NCI-H2171 (cell line): ENCODE results near the gene TRIM74.
"Not testable (repeated sequence)": the region's sequence is repeated elsewhere in the genome, so short reads cannot be mapped to it uniquely, and the experiment has no call there.

Source experiments
- DNase-seq: peaks from one replicate; lab custom pipeline; 2025; lab: John Stamatoyannopoulos, UW

Gene TRIM74

DNA sequence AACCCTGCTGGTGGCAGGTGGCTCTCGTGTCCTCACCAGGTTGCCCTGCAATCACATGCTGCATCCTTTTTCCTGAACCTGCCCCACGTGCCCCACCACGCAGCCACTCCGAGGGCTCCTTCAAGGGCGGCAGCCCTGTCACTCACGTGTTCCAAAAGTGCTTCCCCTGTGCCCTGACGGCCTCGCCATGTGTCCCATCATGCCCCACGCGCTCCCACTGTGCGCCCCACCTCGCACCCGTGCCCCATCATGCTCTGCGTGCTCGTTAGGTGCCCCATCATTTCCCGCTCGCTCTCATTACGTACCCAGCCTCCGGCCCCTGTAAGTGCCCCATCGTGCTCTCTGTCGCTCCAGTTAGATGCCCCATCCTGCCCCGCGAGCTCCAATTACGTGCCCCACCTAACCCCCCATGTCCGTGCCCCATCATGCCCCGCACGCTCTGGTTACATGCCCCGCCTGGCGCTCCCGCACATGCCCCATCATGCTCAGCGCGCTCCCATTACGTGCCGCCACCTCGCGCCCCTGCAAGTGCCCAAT, at the start of gene TRIM74:
Gene TRIM74, minus strand, starts transcription at position 487 of the 537 bp plus-strand sequence. CDS start 3,309 bp downstream, outside the sequence.
- not testable (repeated sequence) for DNase-seq

DNA sequence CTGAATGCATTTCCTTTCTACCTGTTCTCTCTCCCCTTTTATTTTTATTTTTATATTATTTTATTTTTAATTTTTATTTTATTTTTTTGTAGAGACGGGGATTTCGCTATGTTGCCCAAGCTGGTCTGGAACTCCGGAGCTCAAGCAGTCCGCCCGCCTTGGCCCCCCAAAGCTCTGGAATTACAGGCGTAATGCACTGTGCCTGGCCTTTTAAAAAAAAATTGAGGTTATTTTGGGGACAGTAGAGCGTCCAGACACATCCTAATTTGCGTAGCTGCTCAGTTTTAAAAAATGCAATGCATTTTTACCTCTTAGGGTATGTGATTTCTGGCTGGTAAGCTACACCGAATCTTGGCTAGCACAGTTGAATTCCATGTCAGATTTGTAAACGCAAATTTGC, 37.2 kb upstream of the TRIM74 start:
- not testable (repeated sequence) for DNase-seq

DNA sequence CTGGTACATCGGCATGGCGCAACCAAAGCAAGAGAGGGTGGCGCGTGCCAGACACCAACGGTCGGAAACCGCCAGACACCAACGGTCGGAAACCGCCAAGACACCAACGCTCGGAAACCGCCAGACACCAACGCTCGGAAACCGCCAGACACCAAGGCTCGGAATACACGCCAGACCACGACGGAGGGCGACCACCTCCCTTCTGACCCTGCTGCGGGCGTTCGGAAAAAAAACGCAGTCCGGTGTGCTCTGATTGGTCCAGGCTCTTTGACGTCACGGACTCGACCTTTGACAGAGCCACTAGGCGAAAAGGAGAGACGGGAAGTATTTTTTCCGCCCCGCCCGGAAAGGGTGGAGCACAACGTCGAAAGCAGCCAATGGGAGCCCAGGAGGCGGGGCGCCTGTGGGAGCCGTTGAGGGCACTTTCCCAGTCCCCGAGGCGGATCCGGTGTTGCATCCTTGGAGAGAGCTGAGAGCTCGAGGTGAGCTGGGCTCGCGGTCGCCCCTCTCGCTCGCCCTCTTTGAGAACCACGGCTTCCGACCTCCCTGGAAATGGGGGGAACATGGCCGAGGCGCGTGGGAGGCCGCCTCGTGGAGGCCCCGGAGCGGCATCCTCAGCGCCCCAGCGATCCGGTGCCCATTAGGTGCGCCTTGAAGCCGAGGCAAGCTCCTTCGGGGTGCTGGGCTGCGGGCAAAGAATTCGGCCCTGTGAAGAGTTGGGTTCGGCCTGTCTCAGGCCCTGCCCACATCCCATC, 36.6 kb upstream of the TRIM74 start:
- DNase-seq = not testable (repeated sequence)

DNA sequence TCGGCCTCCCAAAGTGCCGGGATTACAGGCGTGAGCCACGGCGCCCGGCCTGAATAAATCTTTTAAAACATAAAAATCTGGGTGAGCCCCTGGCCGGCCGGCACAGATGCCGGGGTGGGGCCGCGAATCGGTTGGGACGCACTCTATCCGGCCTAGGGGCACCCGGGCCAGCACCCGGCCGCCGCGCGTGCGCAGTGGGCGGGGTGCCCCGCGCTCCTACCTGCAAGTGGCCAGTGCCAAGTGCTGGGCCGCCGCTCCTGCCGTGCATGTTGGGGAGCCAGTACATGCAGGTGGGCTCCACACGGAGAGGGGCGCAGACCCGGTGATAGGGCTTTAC, 36.1 kb upstream of the TRIM74 start:
- not testable (repeated sequence) for DNase-seq

DNA sequence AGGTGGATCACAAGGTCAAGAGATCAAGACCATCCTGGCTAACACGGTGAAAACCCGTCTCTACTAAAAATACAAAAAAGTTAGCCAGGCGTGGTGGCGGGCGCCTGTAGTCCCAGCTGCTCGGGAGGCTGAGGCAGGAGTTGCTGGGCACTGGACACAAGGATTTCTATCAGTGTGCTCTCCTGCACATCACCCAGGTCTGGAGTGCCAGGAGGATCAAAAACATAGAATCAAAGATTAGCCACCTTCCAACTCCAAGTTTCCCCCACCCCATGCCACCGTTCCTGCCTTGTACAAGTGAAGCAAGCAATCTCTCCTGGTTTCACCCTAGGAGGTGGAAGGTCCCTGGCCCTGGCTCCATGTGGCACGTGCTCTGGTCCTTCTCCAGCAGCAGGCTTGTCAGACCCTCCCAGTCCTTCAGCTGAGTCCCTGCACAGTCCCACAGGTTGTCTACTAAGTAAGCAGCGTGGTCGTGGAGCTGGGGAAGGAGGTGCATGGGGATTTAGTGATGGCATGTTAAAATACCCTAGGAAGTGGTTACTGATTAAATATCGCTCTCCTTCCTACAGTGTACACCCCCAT, 28.7 kb upstream of the TRIM74 start:
- DNase-seq = not testable (repeated sequence)

DNA sequence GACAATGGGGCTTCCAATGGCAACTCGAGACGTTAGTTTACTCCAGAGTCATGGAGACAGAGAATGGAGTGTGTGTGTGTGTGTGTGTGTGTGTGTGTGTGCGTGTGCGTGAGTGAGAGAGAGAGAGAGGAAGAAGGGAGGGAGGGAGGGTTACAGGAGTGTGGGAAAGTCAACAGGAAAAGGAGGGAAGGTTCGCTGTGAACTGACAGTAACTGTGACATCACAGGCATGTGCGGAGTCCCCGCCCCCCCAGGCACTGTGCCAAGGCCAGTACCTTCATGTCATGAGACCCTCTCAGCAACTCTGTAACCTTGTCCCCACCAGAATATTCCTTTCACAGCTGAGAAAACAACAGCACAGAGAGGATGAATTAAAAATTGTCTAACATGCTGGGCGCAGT, 28.2 kb upstream of the TRIM74 start:
- DNase-seq = not testable (repeated sequence)

DNA sequence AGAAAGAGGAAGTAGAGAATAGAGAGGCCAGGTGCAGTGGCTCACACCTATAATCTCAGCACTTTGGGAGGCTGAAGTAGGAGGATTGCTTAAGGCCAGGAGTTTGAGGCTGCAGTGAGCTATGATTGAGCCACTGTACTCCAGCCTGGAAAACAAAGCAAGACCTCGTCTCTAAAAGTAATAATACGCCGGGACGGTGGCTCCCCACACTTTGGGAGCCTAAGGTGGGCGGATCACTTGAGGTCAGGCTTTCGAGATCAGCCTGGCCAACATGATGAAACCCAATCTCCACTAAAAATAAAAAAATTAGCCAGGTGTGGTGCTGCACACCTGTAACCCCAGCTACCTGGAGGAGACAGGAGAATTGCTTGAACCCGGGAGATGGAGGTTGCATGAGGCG, 26.2 kb upstream of the TRIM74 start:
- DNase-seq = not testable (repeated sequence)

DNA sequence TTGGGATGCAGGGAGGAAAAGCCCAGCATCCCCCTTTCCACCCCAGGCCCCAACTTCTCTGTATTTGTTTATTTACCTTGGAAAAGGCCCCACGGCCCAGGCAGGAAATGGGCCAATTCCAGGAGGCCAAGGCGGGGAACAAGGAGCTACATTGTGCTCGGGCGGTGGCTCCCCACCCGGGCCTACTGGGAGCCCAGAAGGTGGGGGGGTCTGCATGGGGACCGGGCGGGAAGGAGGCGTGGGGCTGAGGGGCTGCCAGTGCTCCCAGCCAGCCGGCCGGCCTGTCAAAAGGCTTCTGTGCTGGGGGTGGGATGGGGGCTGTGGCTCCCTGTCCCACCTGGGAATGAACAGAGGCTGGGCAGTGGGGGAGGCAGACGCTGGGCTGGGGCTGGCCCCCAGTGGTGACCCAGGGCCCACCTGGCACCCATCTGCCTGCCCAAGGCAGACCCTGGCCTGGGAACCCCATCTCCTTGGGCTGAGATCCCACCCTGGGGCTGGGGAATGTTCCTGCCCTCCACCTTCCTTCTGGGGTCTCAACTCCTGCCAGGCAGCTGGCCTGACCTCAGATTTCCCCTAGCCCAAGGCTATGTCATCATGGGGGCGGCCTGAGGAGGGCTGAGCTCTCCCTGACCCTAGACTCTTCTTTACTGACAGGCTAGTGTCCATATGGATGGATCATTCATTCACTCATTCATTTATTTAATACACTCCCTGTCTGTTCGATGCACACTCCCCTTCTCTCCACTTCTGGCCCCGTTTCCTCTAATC, 21.1 kb upstream of the TRIM74 start:
- not testable (repeated sequence) for DNase-seq

DNA sequence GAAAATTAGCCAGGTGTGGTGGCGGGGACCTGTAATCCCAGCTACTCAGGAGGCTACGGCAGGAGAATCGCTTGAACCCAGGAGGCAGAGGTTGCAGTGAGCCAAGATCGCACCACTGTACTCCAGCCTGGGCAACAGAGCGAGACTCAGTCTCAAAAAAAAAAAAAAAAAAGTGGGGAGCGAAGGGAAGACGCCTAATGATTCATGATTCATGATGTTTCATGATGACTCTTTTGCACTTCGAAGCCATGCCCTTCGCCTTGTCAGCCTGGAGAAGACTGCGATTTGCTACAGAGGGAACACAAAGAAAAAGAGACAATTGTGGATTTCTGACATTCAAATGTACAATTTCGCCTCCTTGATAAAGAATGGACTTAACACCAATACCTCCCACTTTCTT, 12.8 kb upstream of the TRIM74 start:
- not testable (repeated sequence) for DNase-seq

DNA sequence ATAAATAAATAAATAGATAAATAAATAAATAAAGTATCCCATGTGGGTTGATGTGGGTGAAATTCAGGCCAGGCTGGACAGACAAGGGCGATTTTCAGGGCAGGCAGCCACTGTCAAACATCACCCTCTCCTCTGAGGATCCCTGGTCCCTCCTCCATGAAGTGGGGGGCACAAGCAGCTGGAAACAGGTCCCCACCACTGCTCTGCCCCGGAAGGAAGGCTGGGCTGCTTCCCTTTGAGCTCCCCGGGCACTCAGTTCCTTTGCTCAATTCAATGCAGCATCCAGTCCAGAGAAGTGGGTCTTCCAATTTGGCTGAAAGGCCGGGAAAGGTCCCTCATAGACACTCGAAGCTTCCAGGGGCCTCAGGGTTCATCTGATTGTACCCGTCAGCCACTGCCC, 11.1 kb upstream of the TRIM74 start:
- DNase-seq = not testable (repeated sequence)

DNA sequence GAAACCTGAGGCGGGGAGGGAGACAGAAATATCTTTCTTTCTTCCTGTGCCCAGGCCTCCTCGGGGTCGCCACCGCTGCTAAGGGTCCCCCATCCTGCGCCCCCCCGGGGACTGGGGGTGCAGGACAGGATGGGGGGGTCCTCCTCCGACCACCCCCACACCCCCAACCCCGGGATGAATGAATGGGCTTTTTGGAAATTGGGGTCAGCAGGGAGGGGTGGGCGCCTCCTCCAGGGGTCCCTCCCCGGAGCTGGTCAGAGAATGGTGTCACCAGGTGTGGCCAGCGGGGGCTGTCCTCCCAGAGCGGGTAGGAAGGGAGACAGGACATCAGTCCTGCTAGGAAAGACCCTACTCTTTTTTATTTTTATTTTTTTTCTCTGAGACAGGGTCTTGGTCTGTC, 7.2 kb upstream of the TRIM74 start:
- DNase-seq = not testable (repeated sequence)

DNA sequence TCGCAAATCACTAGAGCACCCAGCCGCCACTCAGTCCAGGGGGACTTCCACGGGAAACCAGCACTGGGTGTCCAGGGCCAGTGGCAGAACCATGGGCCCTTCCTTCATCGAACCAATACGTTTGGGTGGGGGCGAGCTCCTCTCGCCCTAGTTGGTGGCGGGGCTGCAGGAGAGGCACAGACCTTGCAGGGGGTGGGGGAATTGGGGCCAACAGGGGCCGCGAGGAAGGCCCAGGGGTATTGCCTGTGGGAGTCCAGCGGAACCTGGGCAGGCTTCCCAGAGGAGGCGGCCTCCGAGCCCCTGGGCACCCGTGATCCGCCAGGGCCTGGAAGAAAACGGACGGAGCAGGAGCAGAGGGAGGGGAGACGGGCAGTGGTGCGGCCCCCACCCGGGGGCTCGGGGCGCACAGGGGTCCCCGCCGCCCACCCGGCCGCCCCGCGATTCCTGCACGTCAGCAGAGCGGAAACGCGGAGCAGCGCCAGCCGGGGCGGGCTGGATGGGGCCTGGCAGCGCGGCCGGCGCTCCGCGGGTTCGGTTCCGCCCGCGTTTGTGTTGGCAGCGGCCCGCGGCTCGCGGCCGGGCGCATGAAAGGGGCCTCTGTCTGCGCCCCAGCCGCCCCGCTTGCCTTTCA, 6.5 kb upstream of the TRIM74 start:
- DNase-seq = not testable (repeated sequence)

DNA sequence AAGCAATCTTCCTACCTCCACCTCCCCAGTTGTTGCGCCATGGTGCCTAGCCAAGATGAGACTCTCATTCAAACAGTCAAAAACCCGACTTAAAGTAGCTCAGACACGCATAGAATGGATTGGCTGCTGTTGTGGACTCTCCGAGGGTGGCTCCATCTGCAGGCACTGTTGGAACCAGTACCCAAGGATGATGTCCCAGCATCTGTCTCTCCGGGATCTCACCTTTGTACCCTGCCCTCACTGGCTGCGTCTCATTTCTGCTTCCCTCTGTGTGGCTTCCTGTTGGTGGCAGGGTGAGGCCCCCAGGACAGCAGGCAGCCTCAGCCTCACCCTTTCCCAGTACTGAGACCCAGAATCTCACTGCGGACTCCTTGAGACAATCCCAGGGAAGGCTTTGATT, 5.5 kb upstream of the TRIM74 start:
- DNase-seq = not testable (repeated sequence)

DNA sequence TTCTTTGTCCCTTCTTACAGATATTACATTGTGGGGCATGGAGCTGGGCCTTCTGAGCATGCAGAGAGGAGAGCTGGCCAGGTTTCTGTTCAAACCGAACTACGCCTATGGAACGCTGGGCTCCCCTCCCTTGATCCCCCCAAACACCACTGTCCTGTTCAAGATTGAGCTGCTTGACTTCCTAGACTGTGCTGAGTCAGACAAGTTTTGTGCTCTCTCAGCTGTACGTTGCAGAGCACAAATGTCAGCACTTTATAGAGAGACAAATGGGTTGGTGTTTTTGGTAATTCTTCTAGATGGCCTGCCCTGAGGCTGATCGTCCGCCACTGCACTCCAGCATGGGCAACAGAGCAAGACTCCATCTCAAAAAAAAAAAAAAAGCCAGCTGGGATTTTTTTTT, 2.2 kb upstream of the TRIM74 start:
- DNase-seq = not testable (repeated sequence)

DNA sequence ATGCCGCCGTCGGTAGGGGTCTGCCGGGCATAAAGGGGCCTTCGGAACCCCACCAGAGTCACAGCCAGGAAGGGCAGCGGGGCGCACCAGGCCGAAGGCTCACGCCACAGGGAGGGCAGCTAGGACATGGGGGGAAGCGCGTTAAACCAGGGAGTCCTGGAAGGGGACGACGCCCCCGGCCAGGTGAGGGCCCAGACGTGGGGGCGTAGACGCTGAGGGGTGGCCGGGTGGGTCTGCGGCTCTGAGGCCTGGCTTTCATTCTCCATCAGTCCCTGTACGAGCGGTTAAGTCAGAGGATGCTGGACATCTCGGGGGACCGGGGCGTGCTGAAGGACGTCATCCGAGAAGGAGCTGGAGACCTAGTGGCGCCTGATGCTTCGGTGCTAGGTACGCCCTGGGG, 422 bp upstream of the TRIM74 start:
- not testable (repeated sequence) for DNase-seq

DNA sequence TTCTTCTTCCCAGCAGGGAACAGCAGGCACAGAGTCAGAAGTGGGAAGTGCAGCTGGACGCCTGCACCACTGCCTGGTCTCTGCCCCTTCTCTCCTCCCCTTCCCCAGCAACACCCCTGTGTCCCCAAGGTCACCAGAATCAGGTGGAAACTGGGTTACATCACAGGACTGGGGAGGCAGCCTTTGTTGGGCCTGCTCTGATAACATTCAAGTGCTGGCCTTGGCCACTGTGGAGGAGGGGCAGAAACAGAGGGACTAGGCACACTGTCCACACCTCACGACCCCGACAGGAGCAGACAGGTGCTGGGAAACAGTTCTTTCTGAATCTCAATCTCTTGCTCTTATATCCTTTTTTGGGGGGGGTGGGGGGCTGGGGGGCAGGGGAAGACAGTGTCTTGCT, 2.4 kb downstream of the TRIM74 start:
- DNase-seq = not testable (repeated sequence)

DNA sequence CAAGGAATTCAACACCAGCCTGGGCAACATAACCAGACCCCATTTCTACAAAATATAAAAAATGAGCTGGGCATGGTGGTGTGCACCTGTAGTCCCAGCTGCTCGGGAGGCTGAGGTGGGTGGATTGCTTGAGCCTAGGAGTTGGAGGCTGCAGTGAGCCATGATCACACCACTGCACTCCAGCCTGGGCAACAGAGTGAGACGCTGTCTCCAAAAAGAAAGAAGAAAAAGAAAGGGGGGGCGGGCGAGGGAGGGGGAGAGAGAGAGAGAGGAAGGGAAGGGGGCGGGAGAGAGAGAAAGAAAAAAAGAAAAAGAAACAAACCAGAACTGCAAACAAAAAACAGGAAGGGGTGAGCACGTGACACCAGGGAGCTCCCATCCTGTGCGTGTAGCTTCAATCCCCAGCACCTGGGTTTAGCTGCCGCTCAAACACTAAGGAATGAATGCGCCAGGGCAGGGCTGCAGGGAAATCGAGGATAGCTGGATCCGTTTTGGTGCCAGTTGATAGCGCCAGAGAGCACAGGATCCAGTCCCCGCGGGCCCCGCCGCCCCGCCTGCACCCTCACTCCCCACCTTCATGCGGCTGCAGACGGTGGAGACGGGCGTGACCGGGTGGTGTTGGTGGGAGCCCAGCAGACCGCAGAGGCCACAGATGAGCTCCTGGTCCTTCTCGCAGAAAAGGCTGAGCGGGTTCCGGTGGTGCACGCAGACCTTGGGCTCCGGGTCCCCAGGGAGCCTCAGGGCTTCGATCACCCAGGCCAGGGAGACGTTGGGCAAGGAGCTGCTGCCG, 3.9 kb downstream of the TRIM74 start:
- not testable (repeated sequence) for DNase-seq

DNA sequence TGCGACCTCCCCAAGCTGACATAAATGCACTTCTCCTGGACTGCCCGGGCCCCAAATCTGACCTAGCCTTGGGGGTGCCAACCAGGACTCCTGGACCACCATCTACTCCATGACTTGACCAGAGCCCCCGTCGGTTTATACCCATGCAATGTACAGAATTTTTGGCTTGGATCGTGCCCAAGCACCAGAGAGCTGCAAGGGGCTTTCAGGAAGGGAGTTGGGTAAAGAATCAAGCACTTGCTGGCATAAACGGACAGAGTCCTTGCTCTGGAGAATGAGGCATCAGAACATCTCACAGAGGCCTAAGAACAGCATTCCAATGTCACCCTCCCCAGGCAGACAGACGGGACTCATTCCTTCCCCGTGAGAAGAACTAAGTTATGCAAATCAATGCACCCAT, 6.2 kb downstream of the TRIM74 start:
- DNase-seq = not testable (repeated sequence)

DNA sequence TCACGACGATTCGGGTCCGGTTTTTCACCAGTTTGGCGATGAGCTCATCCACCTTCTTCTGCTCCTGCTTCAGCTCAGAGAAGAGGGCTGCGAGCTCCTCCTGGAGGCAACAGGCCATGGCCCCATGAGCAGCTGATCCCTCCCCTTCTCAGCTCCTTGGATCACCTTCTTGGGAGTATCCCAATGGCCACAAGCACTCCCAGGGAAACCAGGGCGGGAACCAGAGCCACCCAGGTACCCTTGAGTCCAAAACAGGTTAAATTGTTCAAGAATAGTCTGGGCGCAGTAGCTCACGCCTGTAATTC, 8.0 kb downstream of the TRIM74 start:
- DNase-seq = not testable (repeated sequence)

DNA sequence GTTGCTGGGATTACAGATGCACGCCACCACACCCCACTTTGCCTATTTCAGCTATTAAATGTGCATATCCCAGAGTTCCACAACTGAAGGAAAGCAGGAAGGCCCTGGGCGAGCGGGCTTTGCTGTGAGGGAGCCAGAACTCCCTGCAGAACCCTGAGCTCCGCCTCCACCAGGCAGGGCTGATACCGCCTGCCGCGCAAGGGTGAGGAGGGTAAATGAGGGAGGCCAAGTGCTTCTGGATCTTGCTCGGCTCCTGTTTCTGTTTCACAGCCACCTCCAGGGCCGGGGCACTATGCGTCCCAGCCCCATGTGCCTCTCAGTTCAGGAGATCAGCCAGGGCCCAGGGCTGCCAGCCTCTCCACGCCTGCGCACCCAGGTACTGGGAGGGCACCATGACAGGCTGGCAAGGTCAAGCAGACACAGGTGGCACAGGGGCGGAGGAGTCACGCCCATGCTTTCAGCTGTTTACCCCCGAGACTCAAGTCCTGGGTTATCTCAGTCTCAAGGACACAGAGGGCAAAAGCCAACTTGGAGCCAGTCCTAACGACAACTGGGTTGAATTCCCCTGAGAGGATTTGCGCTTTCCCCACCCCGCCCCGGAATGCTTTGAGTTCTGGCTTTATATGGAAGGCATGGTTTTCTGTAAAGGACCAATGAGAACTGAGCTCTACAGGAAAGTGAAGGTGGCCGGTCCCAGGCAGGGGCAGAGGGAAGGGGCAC, 8.5 kb downstream of the TRIM74 start:
- not testable (repeated sequence) for DNase-seq

DNA sequence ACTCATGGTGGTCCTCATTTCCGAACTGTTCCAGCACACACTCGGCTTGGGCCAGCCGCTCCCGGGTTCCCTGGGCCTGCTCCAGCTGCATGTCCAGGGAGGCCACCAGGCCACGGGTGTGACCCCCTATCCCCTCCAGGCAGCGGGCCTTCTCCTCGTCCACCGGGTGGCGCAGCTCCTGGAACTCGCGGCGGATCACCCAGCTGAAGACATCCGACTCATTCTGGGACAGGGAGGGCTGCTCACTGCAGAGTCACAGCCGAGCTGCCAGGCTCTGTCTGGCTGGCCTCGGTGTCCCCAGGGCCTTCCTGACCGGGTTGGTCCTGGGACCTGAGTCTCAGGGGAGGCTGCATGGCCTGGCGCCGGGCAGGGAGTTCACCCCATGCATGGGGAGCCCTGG, 9.2 kb downstream of the TRIM74 start:
- DNase-seq = not testable (repeated sequence)
